Endometrium (tissue), 2 donors: Measurements from ENCODE around the gene CCSAP.
"Not testable (repeated sequence)": the region's sequence is repeated elsewhere in the genome, so short reads cannot be mapped to it uniquely, and the experiment has no call there.

Experiments
- FAIRE-seq: peaks from 2 replicates; lab custom pipeline; 2012; peaks lifted over from hg19 to GRCh38; lab: Jason Lieb, UNC
- donor health status: control.
- donor health status: control.

CCSAP gene, protein sequence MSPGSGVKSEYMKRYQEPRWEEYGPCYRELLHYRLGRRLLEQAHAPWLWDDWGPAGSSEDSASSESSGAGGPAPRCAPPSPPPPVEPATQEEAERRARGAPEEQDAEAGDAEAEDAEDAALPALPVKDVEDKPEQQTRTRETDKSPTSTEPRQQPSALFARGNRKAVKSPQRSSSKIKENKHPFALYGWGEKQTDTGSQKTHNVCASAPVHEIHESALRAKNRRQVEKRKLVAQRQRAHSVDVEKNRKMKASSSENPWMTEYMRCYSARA

DNA sequence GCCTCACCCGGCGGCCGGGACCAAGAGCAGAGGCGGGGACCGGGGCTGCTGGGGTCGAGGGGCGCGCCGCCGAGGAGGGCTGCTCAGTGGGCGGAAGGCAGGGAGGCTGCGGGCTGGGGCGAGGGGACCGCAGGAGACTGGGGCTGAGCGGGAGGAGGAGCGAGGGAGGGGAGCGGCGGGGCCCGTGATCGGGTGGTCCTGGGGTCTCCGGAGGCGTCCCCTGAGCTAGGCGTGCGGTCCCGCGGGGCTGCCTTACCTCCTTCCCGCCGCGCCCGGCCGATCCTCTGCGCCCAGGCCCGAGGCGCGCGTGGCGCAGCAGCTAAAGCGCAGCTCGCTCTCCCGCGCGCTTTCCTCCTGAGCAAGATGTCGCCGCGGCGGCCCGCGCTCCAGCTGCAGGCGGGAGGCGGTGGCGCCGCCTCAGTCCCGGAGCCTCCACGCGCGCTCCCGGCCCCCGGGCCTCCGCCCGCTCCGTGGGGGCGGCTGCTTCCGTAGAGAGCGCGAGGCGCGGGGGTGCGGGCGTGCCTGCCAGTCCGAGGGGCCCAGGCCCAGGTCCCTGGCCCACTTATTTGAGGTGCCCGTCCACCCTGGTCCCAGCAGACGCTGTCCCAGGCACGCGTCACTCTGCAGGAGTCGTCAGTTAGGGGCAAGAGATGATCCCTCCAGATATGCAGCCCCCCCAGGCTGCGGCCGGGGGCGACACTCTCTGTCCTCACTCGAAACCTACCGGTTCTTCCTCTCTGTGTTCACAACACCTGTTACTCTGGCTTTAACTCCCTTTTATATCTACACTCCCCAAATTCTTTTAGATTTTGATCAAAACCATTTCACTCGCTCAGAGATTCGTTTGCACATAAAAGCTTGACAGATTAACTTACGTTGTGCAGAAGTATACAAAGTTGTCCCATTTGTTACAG is at the start of gene CCSAP:
Gene CCSAP (minus strand): TSS at position 392 of the 914 bp plus-strand sequence. CDS start 582 bp downstream, outside the sequence.
- no peak for FAIRE-seq

DNA sequence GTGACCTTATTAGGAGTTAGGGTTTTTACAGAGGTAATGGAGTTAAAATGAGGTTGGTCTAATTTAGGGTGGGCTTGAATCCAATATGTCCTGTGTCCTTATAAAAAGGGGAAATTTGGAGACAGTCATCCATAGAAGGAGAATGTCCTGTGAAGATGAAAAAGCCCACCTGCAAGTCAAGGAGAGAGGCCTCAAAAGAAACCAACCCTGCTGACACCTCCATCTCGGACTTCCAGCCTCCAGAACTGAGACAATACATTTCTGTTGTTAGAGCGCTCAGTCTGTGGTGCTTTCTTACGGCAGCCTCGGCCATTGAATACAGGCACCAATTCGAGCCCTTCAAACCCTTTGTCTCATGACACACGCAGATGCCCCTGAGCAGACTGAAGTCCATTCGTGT is 47.3 kb upstream of the CCSAP start:
- FAIRE-seq: no peak

DNA sequence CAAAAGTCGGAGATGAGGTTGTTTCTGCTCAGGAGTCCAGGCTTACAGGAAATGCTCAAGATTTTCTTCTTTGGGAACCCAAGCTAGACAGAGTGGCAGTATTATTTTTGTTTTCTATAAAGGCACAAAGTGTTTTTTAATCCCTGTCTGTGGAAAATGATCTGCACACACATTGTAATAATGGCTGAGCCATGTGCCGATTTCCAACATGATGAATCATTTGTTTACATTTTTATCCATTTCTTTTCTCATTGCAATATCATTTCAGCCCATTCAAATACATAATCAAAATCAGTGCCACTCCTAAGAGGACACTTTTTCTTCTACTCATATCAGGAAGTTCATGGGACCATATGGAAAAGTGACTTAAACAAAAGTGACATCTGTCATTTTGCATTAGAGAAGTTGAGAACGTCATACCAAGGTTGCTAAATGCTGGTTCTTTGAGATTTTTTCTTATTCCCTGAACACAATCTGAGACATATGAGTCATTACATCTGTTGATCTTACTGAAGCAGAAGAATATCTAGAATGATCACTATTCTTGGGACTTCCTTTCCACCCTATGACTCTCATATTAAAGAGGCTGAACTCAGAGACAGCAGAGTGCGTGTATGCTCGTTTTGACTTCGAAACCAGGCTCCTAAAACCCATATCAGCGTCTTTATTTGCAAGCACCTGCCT is 46.2 kb upstream of the CCSAP start:
- FAIRE-seq: no peak

DNA sequence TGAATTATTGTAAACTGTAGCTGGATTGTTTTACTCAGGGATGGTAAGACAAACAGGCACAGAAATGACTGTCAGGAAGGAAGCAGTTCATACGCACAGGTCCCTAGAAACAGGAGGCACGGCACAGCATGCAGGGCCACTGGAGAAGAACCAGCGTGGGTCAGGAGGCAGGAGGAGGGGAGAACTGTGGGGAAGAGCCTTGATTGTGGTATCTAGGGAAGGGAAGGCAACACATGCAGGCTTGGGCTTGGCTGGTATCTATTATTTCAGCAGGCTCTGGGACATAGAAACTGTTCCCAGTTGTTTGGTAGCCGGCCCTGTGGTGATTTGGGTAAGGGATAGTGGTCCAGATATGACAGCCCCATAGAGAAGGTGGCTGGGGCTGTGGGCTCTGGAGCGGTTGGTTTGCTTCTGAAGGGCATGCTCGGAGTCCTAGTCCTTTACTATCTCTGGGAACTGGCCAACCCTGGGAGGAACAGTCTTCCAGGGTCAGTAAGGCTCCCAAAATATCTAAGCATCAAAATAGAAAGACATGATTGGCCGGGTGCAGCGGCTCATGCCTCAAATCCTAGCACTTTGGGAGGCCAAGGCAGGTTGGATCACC is 43.1 kb upstream of the CCSAP start:
- FAIRE-seq: no peak

DNA sequence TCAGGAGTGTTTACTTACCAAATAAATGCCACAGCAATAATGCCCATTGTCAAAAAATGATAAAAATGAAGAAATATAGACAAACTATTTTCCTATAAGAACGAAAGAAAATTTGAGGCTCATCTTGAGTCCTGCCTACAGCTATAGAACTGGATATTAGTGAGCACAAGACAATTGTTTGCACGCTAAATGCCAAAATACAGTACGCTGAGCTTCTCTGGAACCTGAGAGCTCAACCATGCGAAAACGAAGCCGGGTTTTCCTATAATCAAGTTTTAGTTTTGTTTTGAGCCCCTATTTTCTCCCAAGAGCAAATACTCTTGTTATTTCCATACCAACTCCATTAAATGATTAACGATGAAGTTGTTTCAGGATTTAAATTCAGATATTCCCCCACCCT is 42.0 kb upstream of the CCSAP start:
- FAIRE-seq: no peak

DNA sequence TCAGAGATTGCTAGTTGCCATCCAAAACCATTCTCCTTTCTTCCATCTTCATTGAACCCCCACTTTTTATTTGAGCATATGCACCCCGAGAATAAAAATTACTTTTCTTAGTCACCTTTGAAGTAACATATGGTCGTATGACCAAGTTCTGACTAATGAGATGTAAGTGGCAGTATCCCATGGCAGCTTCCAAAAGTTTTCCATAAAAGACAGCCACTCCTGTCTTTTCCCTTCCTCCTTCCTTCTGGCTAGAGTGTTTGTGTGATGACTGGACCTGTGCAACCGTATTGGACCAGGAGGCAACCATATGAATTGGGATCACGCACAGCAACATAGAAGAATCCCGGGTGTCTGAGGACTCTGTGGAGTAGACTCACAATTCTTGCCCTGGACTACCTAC is 41.1 kb upstream of the CCSAP start:
- FAIRE-seq: no peak

DNA sequence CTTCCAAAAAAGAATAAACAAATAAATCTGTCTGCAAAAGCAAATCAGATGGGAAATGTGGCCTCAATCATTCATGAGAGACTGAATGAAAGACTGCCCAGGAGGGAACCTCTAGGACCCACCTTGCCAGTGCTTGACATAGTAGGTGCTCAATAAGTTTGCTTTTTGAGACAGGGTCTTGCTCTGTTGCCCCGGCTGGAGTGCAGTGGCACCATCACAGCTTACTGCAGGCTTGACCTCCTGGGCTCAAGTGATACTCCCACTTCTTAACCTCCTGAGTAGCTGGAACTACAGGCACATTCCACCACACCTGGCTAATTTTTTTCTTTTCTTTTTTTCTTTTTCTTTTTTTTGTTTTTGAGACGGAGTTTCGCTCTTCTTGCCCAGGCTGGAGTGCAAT is 40.3 kb upstream of the CCSAP start:
- no peak for FAIRE-seq

DNA sequence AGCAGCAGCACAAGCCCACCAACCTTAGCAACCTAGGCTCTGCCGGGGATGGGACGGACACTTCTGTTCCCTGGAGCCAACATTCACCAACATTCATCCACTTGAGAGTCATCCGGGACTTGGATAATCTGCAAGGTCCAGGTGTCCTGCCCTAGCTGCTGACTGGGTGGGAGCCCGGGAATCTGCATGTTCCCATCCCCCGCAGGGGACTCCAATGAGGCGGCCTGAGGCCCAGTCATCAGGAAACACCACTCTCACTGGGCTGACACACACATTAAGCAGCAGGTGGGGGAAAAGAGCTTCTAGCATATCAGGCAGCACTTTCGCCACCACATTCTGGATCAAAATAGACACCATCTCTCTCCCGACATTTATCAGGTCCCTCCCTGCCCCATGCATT is 38.4 kb upstream of the CCSAP start:
- FAIRE-seq: no peak

DNA sequence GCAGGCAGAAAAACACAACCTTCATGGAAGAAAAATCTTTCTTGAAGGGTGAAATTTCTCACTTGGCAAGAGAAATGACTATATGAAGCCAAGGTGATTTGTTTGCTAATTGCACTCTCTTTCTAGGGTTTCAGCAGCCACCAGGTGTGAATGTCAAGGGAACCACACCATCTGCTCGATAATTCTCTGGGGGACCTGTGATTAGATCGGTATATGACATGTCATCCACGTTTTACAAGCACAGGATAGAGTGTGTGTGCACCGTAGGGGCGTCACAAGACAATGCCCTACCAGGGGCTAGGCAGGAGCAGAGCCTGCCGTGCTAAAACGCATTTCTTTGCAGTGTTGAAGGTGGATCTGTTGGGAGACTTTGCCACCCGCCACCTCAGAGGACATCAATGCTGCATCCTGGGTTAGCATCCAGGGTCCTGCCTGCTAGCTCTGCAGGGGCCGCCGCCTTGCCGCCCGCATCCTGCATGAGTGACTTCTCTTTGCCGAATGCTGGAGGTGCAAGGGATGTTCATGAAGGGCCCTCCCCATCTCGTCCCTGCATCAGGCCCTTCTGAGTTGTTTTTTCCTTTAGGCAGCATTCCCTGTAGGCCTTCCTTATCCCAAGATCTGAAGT is 37.8 kb upstream of the CCSAP start:
- no peak for FAIRE-seq

DNA sequence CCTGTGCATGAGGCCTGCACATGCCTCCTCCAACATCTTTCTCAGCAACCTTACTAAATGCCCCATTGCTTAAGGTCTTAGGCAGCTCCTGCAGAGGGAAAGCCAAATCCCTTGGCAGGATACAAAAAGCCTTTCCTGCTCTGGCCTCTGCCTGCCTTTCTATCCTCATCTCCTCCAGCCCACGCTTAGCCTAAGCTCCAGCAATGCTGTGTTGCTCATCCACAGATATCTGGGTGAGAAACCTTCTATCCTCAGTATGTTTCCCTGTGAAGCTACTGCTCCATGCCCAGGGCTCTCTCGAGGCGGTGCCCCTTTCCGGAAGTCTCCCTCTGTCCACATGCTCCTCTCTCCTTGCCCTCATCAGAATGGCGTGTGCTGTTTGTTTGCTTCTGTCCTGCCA is 37.0 kb upstream of the CCSAP start:
- FAIRE-seq: no peak

DNA sequence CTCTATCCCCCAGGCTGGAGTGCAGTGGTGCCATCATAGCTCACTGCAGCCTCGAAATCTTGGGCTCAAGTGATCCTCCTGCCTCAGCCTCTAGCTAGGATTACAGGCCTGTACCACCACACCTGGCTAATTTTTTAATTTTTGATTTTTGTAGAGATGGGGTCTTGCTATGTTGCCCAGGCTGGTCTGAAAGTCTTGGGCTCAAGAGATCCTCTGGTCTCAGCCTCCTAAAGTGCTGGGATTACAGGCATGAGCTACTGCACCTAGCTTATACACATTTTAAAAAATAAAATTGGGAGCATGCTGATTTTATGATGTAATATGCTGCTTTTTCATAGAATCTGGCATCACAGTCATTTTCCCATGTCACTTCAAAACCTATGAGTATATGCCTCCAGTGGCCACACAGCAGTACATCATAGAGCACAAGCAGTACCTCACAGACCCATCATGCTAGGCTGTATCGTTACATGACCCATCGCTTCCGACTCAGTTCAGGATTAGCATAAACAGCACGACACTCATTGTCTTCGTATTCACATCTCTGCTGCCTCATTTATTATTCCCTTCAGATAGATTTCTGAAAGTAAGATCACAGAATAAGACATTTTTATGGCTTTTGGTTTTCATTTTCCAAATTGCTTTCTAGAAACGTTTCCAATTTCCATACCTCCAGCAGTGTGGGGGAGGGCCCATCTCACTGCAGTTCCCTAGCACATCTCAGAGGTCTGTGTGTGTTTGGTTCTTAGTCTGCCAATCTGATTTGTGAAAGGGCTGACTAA is 35.9 kb upstream of the CCSAP start:
- FAIRE-seq: no peak

DNA sequence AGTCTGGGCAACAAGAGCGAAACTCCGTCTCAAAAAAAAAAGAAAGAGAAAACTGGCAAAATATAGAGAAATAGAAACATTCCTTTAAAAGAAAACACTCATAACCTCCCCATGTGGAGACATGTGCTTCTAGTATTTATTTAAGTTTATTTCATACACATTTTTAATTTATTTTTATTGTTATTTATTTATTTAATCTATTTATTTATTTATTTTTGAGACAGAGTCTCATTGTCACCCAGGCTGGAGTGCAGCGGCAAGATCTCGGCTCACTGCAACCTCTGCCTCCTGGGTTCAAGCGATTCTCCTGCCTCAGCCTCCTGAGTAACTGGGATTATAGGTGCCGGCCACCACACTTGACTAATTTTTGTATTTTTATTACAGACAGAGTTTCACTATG is 35.2 kb upstream of the CCSAP start:
- not testable (repeated sequence) for FAIRE-seq

DNA sequence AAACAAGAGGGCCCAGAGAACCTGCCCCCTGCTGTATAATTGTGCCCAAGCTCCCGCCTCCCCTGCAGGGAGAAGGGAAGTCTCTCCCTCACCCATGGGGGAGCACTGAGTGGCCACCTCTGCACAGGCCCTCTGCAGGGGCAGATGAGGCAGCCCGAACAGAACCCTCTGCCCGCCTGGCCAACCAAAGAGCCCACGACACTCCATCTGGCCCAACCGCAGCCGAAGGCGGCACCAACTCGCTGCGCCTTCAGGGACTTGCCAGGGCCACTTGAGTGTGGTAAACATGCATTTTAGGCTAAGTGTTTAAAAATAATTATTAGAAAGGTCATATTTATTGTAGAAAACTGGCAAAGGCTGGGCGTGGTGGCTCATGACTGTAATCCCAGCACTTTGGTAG is 34.6 kb upstream of the CCSAP start:
- no peak for FAIRE-seq

DNA sequence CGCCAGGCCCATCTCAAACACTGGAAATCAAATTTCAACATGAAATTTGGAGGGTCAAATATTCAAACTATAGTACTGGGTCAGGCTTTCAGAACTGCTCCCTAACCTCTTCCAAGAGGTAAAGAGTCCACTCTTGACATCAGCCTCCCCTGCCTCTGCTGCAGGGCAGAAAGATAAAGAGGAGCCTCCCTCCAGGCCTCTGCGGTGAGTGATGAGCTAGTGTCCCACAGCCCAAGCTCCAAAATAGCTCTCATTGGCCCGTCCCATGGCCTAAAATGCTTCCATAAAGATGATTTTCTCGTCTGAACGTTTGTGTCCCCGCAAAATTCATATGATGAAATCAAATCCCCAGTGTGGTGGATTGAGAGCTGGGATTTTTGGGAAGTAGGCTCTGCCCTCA is 33.7 kb upstream of the CCSAP start:
- no peak for FAIRE-seq

DNA sequence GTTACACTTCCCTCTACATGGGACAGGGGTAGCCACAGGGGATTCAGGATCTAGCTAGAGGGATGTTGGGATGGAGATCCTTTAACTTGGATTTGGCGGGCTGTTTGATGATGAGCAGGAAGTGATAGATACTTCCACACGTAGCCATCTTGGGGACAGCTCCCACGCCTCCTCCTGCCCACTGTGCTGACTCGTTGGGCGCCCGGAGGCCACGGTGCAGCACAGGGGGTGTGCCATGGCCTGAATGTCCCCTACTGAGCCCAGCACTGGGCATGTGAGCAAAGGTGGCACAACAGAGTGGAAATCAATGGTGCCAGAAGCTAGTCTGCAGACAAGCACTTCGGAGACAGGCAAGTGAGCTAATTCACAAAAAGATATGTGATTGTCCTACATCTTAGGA is 31.6 kb upstream of the CCSAP start:
- FAIRE-seq: no peak

DNA sequence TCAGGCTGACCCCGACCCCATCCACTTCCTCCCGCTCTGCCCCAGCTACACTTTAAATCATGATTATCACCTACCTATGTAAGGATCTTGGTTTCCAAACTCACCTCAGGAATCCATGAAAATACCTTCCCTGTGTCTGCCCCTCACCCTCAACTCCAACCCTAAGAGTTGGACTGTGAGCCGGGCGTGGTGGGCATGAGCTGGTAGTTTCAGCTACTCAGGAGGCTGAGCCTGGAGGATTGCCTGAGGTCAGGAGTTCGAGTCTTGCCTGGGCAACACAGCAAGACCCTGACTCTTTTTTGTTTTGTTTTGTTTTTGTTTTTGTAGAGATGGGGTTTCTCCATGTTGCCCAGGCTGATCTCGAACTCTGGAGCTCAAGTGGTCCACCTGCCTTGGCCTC is 30.5 kb upstream of the CCSAP start:
- FAIRE-seq: no peak

DNA sequence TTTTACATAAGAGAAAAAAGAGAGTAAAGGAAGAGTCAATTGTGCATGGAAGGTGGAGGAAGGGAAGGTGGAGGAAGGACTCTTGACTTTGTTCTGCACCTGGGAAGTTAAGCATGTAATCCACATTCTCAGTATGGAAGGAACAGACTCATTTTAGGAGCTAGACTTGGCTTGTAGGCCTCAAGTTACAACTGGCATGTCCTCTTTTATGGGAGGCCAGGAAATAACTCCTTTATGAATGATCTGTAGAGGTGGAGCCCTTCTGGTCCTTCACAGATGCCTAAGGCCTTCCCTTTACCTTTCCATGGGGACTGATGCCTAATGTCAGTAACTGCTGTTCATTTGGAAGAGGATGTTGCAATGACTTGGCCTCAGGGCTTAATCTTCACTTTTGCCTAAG is 29.4 kb upstream of the CCSAP start:
- no peak for FAIRE-seq

DNA sequence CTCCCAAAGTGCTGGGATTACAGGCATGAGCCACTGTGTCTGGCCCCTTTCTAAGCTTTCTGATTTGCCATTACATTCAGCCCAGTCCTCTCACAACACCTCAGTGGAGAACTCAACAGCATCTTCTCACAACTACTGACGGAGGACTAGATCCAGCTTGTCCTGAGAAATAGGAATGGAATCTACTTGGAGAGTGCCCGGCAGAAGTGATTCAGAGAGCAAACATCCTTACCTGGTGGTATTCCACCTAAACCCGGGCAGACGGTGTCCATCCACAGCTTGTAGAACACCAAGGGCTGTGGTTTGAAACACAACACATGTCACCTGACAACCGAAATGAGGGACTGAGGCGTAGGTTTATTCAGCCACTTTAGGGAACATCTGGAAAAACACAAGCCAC is 28.8 kb upstream of the CCSAP start:
- no peak for FAIRE-seq

DNA sequence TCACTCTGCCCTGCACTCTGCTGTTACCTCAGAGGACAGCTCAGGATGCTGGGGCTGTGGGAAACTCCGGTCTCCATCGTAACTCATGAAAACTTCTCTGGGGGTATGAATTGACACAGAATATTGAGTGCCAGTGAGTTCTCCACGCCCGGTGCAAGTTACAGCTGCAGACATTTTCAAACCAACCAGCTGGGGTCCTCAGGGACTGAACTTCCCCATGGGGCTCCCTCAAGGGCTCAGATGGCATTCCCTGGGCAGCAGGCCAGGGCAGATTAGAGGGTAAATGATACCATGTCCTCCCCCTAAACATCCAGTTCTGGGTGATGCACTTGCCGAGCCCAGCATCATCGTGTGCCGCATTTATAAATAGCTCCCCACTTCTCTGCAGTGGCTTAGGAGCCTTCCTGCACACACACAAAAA is 27.8 kb upstream of the CCSAP start:
- no peak for FAIRE-seq

DNA sequence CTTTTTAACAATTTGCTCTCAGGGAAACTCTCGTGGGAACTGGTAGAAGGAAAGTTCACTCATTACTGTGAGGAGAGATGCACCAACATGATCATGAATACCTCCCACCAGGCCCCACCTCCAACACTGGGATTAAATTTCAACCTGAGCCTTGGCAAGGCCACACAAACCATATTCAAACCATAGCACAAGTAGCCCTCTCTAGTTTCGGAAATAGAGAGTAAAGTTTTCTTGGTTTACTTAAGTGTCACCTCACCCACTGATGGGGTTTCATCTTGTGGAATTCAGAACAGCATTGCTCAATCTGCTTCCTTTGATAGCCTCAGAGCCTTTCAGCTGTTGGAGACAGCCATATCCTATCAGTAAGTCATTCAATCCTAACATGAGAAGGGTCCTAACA is 25.5 kb upstream of the CCSAP start:
- no peak for FAIRE-seq

DNA sequence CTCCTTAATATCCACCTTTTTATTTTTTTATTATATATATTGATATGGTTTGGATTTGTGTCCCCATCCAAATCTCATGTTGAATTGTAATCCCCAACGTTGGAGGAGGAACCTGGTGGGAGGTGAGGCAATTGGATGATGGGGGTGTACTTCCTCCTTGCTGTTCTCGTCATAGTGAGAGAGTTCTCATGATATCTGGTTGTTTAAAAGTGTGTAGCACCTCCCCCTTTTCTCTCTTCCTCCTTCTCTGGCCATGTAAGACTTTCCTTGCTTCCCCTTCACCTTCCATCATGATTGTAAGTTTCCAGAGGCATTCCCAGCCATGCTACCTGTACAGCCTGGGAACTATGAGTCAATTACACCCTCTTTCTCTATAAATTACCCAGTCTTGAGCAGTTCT is 22.7 kb upstream of the CCSAP start:
- FAIRE-seq: no peak
